H4 (cell line): ENCODE measurements around the gene NPAT. TPM values are rescaled to one million over a fixed set of nuclear protein-coding genes. Genes with fewer than 3 reads are reported as not detected.
"Not testable (repeated sequence)": the region's sequence is repeated elsewhere in the genome, so short reads cannot be mapped to it uniquely, and the experiment has no call there.

ENCODE experiments used
- DNase-seq: peaks from one replicate; pipeline ENCODE4 v3.0.0-alpha.2; 2015; ENCODE audit warnings: low spot score
- total RNA-seq: library from RNA; depleted of rRNA; stranded (reverse); fragments of >200 nt; shearing (Covaris generic); gene quantifications from 2 replicates; pipeline ENCODE4 v1.2.3, GENCODE V29; 2014

The NPAT gene
- total RNA-seq, 1 experiment from 2014 or later: 9.3 TPM

DNA sequence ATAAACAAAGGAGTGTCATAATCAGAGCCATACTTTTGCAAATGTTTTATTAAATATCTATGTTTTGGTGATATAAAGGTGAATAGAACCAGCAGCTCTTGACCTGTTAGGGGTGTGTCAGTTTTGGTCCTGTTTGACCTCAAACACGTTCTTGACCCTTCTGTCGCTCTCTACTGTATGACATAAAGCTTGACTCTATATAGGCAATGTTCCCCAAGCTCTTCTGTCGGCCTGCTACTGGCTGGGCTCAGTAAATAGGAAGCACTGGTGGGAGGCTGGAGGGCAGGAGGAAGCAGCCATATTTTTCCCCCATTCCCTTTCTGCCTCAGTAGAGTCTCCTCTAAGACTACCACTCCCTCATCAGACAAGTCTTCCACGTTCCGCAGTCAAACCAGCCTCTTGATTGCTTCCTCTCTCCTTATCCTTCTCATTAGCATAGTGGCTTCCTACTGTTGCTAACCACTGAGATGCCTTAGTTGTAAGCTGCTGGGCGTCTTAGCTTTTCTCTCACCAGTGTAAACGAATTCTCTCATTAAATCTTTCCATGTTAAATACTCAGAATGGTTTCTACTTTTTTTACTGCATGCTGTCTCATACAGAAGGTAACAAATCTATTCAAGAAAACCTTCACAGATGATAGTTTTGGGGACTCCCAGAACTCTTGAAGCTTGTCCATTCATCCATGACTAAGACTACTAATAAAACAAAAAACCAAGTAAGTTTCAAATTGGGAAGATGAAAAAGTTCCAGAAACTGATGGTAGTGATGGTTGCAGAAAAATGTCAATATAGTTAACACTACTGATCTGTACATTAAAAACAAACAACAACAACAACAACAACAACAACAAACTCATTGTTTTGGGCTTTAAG is 3.3 kb downstream of the NPAT start:
- no peak for DNase-seq

DNA sequence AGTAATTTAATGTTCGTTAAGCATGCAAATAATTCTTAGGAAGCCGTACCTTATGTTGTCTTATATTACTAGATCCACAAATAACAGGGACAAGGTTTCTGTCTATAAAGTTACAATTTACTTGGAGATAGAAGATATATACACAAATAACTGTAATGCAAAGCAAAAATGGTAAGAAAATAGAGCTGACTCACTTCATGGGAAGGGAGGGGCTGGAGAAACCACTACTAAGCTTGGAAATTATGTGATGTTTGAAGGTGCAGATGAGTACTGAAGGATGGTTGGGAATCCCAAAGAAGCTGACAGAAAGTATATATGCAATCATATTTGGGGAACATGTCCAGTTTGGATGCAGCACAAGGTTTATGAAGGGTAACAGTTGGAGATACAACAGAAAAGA is 4.0 kb downstream of the NPAT start:
- no peak for DNase-seq

- no peak for DNase-seq
Observed at GRCh38 chr11:108216988-108217387, 5.5 kb downstream of the NPAT start.

DNA sequence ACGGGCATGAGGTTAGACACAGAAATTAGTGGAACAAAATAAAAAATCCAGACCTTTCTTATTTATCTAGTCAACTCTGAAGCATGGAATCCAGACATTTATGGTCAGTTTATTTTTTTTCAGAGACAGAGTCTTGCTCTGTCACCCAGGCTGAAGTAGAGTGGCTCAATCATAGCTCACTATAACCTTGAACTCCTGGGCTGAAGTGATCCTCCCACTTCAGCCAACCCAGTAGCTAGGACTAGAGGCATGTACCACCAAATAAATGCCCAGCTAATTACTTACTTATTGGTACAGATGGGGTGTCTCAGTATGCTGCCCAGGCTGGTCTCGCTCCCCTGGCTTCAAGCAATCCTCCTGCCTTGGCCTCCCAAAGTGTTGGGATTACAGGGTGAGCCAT is 8.7 kb downstream of the NPAT start:
- DNase-seq: no peak

- no peak for DNase-seq
Observed at GRCh38 chr11:108210441-108210840, 12.0 kb downstream of the NPAT start.

GRCh38 chr11:108207683-108208060 is 14.8 kb downstream of the NPAT start:
- DNase-seq: no peak

- no peak for DNase-seq
Observed at GRCh38 chr11:108206969-108207682, 15.3 kb downstream of the NPAT start.

DNA sequence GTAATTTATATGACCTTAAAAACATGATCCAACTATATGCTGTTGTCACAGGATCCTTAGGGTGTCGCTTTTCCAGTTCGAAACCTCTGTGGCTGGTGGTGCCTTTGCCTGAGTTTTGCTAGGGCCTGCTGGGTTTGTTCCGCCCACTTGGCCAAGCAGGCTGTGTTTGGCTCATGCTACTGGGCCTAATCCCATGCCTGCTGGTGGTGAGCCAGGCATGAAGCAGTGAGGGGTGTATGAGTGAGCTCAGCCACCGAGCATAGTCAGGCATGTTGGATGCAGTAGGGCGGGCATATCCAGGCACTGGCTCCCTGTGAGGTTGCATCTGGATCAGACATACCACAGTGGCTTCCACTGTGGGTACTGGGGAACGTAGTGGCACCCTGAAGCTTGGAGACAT is 16.3 kb downstream of the NPAT start:
- DNase-seq: no peak

GRCh38 chr11:108204929-108205499 is 17.4 kb downstream of the NPAT start:
- no peak for DNase-seq

DNA sequence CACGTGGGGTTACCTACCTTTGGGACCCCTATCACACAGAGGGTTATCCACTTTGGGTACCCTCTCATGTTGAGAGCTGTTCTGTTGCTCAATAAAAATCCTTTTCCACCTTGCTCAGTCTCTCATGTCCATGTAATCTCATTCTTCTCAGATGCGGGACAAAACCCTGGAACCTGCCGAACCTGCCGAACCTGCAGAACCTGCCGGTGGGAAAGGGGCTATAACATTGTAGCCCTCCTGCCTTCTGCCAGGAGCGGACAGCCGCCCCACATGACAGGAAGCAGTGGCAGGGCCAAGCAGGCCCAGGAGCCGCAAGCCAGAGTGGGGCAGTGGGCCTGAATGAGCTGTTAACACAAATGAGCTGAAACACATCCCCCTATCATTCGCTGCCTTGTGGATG is 18.1 kb downstream of the NPAT start:
- DNase-seq: no peak

GRCh38 chr11:108203075-108203474 is 19.4 kb downstream of the NPAT start:
- no peak for DNase-seq

- peak; percentile 22 for DNase-seq
Observed at GRCh38 chr11:108199446-108200321, 22.8 kb downstream of the NPAT start.

GRCh38 chr11:108198833-108199232 is 23.6 kb downstream of the NPAT start:
- no peak for DNase-seq

DNA sequence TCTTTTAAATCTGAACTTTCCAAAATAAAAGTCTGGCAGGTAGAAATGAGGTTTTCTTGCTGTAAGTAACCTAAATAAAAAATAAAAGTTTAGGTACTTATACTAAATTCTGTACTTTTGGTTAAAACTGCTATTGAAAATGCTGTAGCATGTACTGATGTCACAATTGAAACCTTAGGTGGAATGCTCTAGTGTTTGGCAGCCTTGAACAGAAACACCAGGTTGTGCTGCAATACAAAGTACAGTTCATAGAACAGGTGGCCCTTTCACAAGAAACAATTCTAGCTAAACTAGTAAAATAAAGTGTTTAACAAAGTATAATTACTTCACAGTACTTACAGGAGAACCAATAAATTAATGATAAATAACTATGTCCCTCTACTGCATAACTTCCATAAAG is 25.1 kb downstream of the NPAT start:
- DNase-seq: no peak

DNA sequence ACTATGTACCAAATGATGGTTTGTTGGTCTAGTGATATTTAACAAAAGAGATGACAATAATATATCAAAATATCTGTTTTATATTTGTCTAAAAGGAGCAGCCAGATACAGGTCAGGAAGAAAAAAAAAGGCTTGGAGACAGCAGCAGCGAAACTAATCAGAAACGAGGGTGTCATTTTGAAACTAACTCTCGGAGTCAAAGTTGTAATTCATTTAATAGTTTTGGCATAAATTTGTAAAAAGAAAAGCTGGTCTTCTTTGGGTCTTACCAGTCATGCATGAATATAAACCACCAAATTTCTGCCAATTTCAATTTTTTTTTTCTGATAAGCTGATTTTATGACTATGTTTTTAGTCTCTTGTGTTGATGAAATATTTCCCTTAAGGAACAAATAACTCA is 25.5 kb downstream of the NPAT start:
- no peak for DNase-seq

DNA sequence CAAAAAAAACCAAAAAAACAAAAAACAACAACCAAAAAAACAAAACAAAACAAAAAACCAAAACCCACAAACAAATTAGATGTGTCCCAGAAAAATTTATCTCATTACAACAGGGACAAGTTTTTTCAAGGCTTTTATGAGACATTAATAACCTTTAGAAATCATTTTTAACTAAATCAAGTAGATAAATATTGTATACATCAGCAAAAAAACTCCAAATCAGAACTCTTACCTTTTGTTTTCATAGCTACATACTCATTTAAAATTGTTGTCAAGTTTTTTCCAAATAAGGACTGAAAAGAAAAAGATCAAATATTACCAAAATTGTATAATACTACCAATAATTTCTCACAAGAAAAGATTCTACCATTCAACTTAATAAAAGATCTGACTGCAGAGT is 28.7 kb downstream of the NPAT start:
- DNase-seq: no peak

DNA sequence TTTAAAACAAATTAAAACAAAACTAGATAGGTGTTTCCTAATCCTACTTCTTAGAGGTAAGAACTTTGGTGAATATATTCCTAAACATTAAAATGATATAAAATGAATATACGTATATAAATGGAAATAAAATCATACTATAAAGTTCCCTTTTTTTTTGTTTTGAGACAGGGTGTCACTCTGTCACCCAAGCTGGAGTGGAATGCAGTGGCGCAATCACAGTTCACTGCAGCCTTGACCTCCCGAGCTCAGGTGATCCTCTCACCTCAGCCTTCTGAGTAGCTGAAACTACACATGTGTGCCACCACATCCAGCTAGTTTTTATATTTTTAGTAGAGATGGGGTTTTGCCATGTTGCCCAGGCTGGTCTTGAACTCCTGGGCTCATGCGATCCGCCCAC is 44.9 kb downstream of the NPAT start:
- DNase-seq: no peak

GRCh38 chr11:108170184-108170583 is 52.3 kb downstream of the NPAT start:
- DNase-seq: no peak

- DNase-seq: no peak
Observed at GRCh38 chr11:108167624-108168023, 54.8 kb downstream of the NPAT start.

DNA sequence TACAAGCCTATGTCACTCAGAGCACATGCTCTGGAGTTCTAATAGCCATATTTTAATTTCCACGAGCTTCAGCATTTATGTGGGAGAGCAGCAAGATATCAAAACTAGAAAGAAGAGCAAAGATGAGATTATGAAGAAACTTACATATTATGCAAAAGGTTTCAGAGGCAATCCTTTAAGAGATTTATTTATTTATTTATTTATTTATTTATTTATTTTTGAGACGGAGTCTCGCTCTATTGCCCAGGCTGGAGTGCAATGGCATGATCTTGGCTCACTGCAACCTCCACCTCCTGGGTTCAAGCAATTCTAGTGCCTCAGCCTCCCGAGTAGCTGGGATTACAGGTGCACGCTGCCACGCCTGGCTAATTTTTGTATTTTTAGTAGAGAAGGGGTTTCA is 59.6 kb downstream of the NPAT start:
- not testable (repeated sequence) for DNase-seq

DNA sequence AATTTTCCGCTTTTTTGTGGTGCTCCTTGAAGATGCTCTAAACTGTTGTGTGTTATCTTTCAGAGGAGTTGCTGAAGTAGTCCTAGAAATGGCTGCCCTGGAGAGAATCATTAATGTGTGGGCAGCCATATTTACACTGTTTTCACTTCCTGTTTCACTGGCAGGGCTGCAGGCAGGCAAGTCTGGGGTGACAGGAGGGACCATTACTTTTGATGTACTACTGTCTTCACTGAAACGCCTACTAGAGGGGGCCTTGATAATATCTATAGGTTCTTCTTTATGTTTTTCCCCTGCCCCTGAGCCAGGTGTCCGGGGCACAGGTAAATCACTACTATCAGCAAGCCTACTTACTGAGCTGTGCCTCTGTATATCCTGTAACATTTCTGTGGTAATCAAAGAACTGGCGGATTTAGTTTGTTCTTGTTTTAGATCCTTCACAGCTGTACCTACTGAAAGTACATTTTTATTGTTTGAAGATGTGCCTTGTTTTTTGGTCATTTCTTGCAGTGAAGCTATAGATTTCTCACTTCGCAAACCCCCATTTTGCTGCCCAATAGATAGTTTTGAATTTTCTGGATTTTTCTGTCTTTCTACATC is 61.4 kb downstream of the NPAT start:
- no peak for DNase-seq

GRCh38 chr11:108154591-108154990 is 67.8 kb downstream of the NPAT start:
- no peak for DNase-seq
